Measurements from ENCODE around the gene PRPH2.
"Not testable (repeated sequence)": the region's sequence is repeated elsewhere in the genome, so short reads cannot be mapped to it uniquely, and the experiment has no call there.

PRPH2 gene

GRCh38 chr6:42742116-42742894 lies 19.9 kb upstream of the PRPH2 start:
- no peak for DNase-seq (ENCODE audit: low read depth in 3 of 3, low spot score in 1 of 3)

GRCh38 chr6:42740725-42741124 lies 18.3 kb upstream of the PRPH2 start:
- DNase-seq (ENCODE audit: low read depth in 3 of 3, low spot score in 1 of 3): no peak

GRCh38 chr6:42735976-42736375 lies 13.6 kb upstream of the PRPH2 start:
- no peak for DNase-seq (ENCODE audit: low read depth in 3 of 3, low spot score in 1 of 3)

DNA sequence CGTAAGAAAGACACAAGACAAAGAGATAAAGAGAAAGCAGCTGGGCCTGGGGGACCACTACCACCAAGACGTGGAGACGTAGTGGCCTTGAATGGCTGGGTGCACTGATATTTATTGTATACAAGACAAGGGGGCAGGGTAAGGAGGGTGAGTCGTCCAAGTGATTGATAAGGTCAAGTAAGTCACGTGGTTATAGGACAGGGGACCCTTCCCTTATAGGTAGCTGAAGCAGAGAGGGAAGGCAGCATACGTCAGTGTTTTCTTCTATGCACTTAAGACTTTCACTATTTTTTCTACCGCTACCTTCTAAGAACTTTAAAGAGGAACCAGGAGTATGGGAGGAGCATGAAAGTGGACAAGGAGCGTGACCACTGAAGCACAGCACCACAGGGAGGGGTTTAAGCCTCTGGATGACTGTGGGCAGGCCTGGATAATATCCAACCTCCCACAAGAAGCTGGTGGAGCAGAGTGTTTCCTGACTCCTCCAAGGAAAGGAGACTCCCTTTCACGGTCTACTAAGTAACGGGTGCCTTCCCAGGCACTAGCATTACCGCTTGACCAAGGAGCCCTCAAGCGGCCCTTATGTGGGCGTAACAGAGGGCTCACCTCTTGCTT lies 11.6 kb upstream of the PRPH2 start:
- not testable (repeated sequence) for DNase-seq (ENCODE audit: low read depth in 3 of 3, low spot score in 1 of 3)

GRCh38 chr6:42729731-42730130 lies 7.3 kb upstream of the PRPH2 start:
- no peak for DNase-seq (ENCODE audit: low read depth in 3 of 3, low spot score in 1 of 3)

GRCh38 chr6:42727627-42728026 lies 5.2 kb upstream of the PRPH2 start:
- DNase-seq (ENCODE audit: low read depth in 3 of 3, low spot score in 1 of 3): no peak

DNA sequence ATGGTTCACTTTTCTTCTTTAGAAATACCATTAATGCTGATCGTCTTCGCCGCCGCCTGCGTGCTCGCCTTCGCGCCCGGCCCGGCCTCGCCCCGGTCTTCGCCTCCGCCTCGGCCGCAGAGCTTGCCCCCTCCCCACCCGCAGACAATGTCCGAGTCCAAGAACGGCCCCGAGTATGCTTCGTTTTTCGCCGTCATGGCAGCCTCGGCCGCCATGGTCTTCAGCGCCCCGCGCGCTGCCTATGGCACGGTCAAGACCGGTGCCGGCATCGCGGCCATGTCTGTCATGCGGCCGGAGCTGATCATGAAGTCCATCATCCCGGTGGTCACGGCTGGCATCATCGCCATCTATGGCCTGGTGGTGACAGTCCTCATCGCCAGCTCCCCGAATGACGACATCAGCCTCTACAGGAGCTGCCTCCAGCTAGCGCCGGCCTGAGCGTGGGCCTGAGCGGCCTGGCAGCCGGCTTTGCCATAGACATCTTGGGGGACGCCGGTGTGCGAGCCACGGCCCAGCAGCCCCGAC lies 4.8 kb upstream of the PRPH2 start:
- DNase-seq (ENCODE audit: low read depth in 3 of 3, low spot score in 1 of 3): peak in 1 of 3 donors; percentile 8

DNA sequence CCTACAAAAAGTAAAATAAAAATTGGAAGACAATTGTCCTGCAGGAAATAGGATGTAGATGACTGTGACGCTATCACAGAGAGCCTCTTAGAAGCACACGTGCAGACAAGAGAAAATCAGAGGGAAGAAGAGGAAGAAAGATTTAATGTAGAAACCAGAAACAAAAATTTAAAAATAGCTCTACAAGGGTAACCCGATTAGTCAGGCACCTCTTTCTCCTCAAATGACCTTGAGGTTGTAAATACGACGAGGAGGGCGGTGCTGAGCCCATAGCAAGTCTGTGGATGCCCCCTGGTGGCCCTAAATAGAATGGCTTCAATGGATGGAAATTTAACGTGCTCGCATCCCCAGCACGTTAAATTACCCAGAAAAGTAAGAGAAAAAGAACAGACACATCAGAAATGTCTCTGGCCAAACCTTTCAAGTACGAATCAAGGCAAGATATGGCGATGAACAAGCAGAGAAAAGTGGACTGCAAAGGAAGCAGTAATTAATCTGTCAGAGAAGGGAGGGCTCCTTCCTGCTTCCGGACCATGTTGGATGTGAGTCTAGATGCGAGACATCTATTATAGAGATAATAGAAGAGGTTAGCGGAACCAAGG lies 4.2 kb upstream of the PRPH2 start:
- DNase-seq (ENCODE audit: low read depth in 3 of 3, low spot score in 1 of 3): peak; percentile 29 to 55 (median 54)

DNA sequence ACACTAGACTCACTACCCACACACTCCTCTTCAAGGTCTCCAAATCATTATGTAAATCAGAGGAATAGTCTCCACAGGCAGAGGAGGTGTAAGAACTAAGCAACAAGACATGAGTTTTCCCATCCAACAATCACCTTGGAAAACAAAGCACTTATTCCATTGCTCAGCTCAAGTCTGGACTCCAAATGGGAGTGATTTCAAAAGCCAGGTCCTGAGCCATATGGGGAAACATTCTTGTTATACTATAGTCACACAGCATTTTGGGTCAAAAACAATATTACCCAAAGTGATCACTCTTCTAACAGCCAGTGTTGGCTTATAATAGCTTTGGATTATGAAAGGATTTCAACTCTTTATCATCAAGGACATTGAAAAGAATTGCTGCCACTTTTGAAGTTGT lies 3.6 kb upstream of the PRPH2 start:
- DNase-seq (ENCODE audit: low read depth in 3 of 3, low spot score in 1 of 3): no peak

GRCh38 chr6:42724825-42725224 lies 2.4 kb upstream of the PRPH2 start:
- no peak for DNase-seq (ENCODE audit: low read depth in 3 of 3, low spot score in 1 of 3)

- DNase-seq (ENCODE audit: low read depth in 3 of 3, low spot score in 1 of 3): no peak
Measured at GRCh38 chr6:42720739-42721138, 1.7 kb downstream of the PRPH2 start.

DNA sequence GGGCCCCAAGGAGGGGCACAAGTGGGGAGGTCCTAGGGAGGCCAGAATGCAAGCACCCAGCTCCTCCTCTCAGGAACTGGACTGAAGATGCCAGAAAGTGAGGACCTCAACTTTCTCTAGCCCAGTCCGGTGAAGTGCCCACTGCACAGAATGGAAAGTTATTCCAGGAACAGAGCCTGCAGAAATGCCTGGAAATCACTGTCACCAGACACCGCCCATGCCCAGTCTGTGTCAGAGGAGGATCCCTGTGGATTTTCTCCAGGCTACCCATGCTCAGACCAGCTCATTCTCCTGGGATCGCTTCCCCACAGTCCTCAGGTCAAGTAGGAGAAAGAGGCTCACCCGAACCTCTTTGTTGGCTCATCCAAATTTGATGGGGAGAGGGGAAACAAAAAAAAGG lies 6.5 kb downstream of the PRPH2 start:
- DNase-seq (ENCODE audit: low read depth in 3 of 3, low spot score in 1 of 3): no peak

- DNase-seq (ENCODE audit: low read depth in 3 of 3, low spot score in 1 of 3): no peak
Measured at GRCh38 chr6:42714098-42714761, 8.2 kb downstream of the PRPH2 start.

GRCh38 chr6:42711930-42712329 lies 10.5 kb downstream of the PRPH2 start:
- DNase-seq (ENCODE audit: low read depth in 3 of 3, low spot score in 1 of 3): no peak

DNA sequence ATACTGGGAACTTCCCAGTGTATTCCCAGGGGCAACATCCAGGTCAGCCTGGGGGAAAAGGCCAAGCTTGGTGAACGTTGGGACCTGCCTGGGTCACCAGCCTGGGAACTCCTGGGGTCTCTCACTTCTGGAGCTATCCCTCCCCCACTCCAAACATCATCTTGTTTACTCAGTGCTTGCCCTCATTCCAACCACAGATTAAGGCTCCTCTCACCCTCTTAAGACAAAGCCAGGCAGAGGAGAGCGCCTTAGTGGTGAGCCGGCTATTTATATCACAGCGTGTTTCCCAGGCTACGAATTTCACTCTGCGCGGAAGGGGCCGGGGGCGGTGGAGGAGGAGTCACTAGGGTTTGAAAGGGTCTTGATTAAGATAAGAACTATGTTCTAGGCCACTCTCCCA lies 12.1 kb downstream of the PRPH2 start:
- DNase-seq (ENCODE audit: low read depth in 3 of 3, low spot score in 1 of 3): no peak

DNA sequence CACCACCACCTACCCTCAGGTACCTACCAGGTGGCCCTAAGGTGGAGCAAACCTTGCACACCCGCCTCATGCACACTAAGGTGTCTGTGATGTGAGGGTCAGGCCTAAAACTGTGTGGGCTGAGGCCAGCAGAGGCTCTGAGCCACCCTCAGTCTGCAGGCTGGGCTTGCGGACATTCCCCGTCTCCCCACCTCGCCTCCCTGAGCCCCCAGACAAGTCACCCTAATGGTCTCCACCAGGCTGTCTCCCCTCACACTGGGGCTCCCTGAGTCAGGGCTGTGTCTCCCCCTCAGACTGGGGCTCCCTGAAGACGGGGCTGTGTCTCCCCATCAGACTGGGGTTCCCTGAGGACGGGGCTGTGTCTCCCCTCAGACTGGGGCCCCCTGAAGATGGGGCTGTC lies 12.5 kb downstream of the PRPH2 start:
- DNase-seq (ENCODE audit: low read depth in 3 of 3, low spot score in 1 of 3): no peak

DNA sequence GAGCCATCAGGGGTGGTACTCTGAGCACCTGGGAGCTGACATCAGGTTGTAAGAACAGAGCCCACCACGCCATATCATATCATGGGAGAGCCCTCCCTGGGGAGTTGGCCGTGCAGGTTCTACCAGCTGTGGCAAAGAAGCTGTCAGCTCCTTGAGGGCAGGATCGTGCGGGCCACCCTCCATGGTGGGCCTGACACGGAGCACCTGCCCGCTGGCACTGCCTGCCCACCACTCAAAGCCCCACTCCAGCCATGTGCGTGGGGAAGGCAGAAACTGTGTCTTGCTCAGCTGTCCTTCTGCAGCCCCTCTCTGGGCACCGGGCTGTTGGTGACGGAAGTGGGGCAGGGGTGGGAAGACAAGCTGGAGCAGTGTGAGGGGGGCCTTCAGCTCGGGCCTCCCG lies 14.3 kb downstream of the PRPH2 start:
- DNase-seq (ENCODE audit: low read depth in 3 of 3, low spot score in 1 of 3): no peak

DNA sequence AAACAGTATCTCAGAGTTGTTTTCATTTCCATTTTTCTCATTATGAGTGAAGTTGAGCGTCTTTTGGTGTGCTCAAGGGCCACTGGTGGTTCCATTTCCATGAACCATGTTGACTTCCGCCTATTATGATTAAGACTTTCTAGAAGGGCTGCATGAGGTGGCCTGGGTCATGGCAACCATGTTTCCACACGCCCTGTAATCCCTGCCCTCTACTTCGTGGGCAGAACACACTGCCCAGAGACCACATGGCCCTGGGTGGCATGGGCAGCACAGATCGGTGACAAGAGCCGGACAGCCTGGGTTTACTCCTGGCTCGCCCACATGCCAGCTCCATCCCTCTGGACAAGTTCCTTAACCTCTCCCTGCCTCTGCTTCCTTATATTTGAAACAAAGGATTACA lies 14.8 kb downstream of the PRPH2 start:
- DNase-seq (ENCODE audit: low read depth in 3 of 3, low spot score in 1 of 3): no peak

- no peak for DNase-seq (ENCODE audit: low read depth in 3 of 3, low spot score in 1 of 3)
Measured at GRCh38 chr6:42704937-42705374, 17.4 kb downstream of the PRPH2 start.

- DNase-seq (ENCODE audit: low read depth in 3 of 3, low spot score in 1 of 3): no peak
Measured at GRCh38 chr6:42704251-42704936, 18.0 kb downstream of the PRPH2 start.

DNA sequence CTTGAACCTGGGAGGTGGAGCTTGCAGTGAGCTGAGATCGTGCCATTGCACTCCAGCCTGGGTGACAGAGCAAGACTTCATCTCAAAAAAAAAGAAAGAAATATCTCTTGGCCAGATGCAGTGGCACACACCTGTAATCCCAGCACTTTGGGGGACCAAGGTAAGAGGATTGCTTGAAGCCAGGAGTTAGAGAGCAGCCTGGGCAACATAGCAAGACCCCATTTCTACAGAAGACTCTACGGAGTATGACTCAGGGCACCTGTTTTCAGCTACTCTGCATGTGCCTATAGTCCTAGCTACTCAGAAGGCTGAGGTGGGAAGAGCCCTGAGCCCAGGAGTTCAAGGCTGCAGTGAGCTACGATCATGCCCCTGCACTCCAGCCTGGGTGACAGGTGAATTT lies 19.6 kb downstream of the PRPH2 start:
- DNase-seq (ENCODE audit: low read depth in 3 of 3, low spot score in 1 of 3): not testable (repeated sequence)

All from stimulated activated CD4-positive, alpha-beta T cell treated with anti-CD3 and anti-CD28 coated beads, TNF-alpha, amount 100 ng/mL, for 1 hour (primary cell).